Muscle of leg (tissue), 16 donors: ENCODE data around the gene HESX1. TPM values are rescaled to one million over a fixed set of nuclear protein-coding genes. Genes with fewer than 3 reads are reported as not detected.

Experiments
- DNase-seq: peaks from one replicate; pipeline ENCODE4 v3.0.0; 2013
- H3K27ac ChIP-seq: one replicate; pipeline ENCODE4 v1.5.1; 2013; ENCODE audit warnings: mild to moderate bottlenecking, low read length, control low read depth
- H3K27me3 ChIP-seq: one replicate; pipeline ENCODE4 v1.6.1; 2013; ENCODE audit warnings: low read length; ENCODE audit not compliant: control insufficient read depth, insufficient read depth
- H3K36me3 ChIP-seq: one replicate; pipeline ENCODE4 v1.6.1; 2013; ENCODE audit warnings: low read length; ENCODE audit not compliant: control insufficient read depth, insufficient read depth
- H3K4me1 ChIP-seq: one replicate; pipeline ENCODE4 v1.6.1; 2013; ENCODE audit warnings: low read length; ENCODE audit not compliant: control insufficient read depth, insufficient read depth
- H3K4me3 ChIP-seq: one replicate; pipeline ENCODE4 v1.5.1; 2013; ENCODE audit warnings: low read length, control low read depth
- H3K9me3 ChIP-seq: replicated peaks from 2 replicates; pipeline ENCODE4 v1.6.1; 2013; ENCODE audit warnings: low read depth, low read length; ENCODE audit not compliant: control insufficient read depth
- WGBS: methylation state at CpG from one replicate; pipeline ENCODE4 v1.1.5; 2013; ENCODE audit warnings: missing lambda C conversion rate; ENCODE audit not compliant: insufficient coverage; 5-methylcytosine and 5-hydroxymethylcytosine counted together
- long read RNA-seq, 11 donors: transcript quantifications; one replicate each; lab custom pipeline, GENCODE V29; 2026
- polyA plus RNA-seq, 8 donors: library from polyadenylated mRNA; unstranded; fragments of 120-200 nt; gene quantifications; one replicate each; pipeline versions ENCODE4 v1.2.1 to v1.2.3, GENCODE V29; 2013; ENCODE audit warnings: inconsistent platforms in 1 of 8, low replicate concordance in 1 of 8; ENCODE audit not compliant: insufficient read length in 8 of 8, insufficient read depth in 1 of 8
- total RNA-seq: library from RNA; stranded (reverse); fragments of 120-200 nt; gene quantifications from one replicate; pipeline ENCODE4 v1.2.4, GENCODE V29; 2013

Gene HESX1
- total RNA-seq = 1.4 TPM
- 1 to 10 TPM in 7 of 8 donors, under 1 TPM in 1; 0.84 to 2.4 (median 1.5) TPM for polyA plus RNA-seq
- long read RNA-seq, donor 1 = 0 reads
- long read RNA-seq, donor 2 = 0 reads
- long read RNA-seq, donor 3 = 0 reads
- long read RNA-seq, donor 4 = 0 reads
- long read RNA-seq, donor 5, partial matches to known transcripts = 159 of 209 reads
- long read RNA-seq, donor 5, other reads (novel, unspliced or antisense) = 50 of 209 reads
- long read RNA-seq, donor 6 = 0 reads
- long read RNA-seq, donor 7 = 0 reads
- long read RNA-seq, donor 8 = 0 reads
- long read RNA-seq, donor 9 = 0 reads
- long read RNA-seq, donor 10 = 0 reads
- long read RNA-seq, donor 11, partial matches to known transcripts = 46 of 46 reads
- long read RNA-seq, donor 11, other reads (novel, unspliced or antisense) = 0 of 46 reads

DNA sequence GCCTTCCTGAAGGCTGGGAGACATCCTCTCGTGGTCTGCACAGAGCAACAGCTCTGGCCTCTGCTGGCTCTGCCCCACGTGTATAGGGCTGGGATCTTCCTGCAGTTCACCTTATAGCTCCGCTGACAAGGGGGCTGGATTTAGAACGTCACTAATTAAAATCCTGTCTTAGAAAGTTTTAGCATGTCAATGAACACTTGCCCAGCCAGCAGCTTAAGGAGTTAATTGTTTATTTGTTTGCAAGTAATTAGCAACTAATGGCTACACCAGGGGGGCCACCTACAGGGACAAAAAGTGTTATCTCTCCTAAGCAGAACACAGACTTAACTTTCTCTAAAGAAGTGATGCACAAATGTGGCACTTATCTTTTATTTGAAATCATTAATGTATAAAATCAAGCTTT lies at the start of gene HESX1:
TSS of gene HESX1 (minus strand) at position 84 of the 403 bp plus-strand sequence. CDS start at position 24, 60 bp downstream.
- Histone ChIP-seq H3K36me3 (no peaks in the 10 kb centered on the region), H3K27me3 (no peaks in the 10 kb centered on the region), H3K9me3 (no peaks in the 10 kb centered on the region), H3K27ac (no peak within 1 kb of the TSS), H3K4me3 (no peak within 1 kb of the TSS), H3K4me1 (no peaks in the 10 kb centered on the region)
- 20% methylated on average over 1 of the region's 4 CpGs for WGBS
- DNase-seq = no peak

DNA sequence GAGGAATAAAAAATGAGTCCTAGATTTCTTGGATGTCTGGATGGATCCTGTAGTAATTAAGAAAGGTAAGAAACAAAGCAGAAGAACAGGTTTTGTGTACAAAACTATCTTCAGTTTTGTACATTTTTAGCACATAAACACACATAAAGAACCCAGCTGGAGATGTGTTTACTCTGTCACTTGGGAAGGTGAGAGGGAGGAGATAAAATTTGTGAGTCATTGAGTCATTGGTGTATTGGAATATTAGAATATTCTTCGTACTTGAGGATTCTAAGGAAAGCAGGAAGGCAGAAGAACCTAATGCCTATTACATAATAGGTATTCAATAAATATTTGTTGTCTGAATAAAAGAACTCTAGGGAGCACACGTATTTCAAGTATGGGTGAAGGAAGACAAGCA lies 45.2 kb upstream of the HESX1 start:
- no peak for DNase-seq
- H3K27me3 ChIP-seq = no peaks in the 10 kb centered on the region
- H3K4me1 ChIP-seq = no peaks in the 10 kb centered on the region
- H3K27ac ChIP-seq = no peak overlapping the region
- H3K9me3 ChIP-seq = no peaks in the 10 kb centered on the region
- peaks cover 45% of the 10 kb centered on the region for H3K36me3 ChIP-seq
- no peak overlapping the region for H3K4me3 ChIP-seq
- no CpG with 5 or more reads among the region's 2 CpGs for WGBS

DNA sequence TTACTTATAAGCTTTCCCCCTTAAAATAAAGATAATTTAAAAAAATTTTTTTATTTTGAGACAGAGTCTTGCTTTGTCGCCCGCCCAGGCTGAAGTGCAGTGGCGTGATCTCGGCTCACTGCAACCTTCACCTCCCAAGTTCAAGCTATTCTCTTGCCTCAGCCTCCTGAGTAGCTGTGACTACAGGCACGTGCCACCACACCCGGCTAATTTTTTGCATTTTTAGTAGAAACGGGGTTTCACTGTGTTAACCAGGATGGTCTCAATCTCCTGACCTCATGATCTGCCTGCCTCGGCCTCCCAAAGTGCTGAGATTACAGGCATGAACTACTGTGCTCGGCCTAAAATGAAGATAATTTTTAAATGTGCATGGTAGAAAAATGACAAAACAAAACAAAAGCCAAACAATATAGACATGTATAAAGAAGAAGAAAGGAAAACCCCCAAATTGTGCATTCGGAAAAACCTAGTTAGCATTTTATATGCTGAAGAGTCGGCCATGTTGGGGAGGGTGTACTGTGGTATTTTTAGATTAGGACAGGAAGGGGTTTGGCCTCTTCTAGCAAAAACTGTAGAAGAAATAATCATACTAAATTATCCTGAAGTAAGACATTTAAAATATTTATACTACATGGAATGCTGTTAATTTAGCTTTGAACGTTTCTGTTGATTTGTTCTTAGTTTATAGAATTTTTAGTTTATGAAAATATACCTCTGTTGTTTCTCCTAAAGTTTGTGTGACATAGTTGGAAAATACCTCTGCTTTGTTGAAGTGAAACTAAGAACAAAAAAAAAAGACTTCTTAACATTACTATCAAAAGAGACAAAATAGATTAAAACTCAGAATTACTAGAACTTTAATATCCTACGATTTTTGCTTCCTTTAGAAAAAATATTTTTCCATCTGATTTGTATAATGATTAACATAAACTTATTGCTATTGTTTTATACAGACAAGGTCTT lies 35.1 kb upstream of the HESX1 start:
- no peaks in the 10 kb centered on the region for H3K9me3 ChIP-seq
- no peaks in the 10 kb centered on the region for H3K4me1 ChIP-seq
- H3K27me3 ChIP-seq = no peaks in the 10 kb centered on the region
- WGBS = 94% methylated on average over 5 of the region's 13 CpGs
- no peak overlapping the region for H3K27ac ChIP-seq
- no peak for DNase-seq
- peaks cover 12% of the 10 kb centered on the region for H3K36me3 ChIP-seq
- no peak overlapping the region for H3K4me3 ChIP-seq

DNA sequence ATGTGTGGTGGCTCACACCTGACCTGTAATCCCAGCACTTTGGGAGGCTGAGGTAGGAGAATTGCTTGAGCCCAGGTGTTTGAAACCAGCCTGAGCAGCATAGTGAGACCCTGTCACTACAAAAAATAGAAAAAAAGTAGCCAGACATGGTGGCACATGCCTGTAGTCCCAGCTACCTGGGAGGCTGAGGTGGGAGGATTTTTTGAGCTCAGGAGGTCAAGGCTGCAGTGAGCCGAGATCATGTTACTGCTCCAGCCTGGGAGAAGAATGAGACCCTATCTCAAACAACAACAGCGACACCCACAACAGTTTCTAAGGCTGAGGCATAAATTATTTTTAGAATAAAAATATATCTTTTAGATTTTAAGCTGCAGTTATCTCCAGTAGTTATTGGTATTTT lies 34.0 kb upstream of the HESX1 start:
- WGBS = no CpG with 5 or more reads among the region's 2 CpGs
- H3K4me3 ChIP-seq = no peak overlapping the region
- no peaks in the 10 kb centered on the region for H3K9me3 ChIP-seq
- peaks cover 8% of the 10 kb centered on the region for H3K36me3 ChIP-seq
- peaks cover 2% of the 10 kb centered on the region for H3K4me1 ChIP-seq
- H3K27ac ChIP-seq = no peak overlapping the region
- no peak for DNase-seq
- no peaks in the 10 kb centered on the region for H3K27me3 ChIP-seq

DNA sequence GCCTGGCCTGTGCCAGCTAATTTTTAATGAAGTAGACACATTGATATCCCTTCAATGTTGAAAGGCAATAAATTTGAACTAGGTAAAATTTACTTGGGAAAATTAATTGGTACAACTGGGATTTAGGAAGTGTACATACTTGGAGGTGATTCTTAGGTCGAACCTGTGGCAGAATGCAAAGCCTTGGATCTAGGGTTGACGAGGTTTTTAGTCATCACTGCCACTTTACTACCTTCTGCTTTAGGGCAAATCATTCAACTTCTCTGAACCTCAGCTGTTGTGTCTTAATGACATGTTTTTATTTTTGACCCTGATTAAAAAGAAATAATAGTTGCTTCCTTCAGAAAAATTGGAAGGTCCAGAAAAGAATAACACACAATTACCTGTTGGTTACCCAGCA lies 30.2 kb upstream of the HESX1 start:
- H3K4me1 ChIP-seq = peaks cover 6% of the 10 kb centered on the region
- no CpG with 5 or more reads among the region's 2 CpGs for WGBS
- no peak for DNase-seq
- H3K9me3 ChIP-seq = no peaks in the 10 kb centered on the region
- peaks cover 3% of the 10 kb centered on the region for H3K36me3 ChIP-seq
- no peak overlapping the region for H3K27ac ChIP-seq
- H3K27me3 ChIP-seq = no peaks in the 10 kb centered on the region
- no peak overlapping the region for H3K4me3 ChIP-seq

DNA sequence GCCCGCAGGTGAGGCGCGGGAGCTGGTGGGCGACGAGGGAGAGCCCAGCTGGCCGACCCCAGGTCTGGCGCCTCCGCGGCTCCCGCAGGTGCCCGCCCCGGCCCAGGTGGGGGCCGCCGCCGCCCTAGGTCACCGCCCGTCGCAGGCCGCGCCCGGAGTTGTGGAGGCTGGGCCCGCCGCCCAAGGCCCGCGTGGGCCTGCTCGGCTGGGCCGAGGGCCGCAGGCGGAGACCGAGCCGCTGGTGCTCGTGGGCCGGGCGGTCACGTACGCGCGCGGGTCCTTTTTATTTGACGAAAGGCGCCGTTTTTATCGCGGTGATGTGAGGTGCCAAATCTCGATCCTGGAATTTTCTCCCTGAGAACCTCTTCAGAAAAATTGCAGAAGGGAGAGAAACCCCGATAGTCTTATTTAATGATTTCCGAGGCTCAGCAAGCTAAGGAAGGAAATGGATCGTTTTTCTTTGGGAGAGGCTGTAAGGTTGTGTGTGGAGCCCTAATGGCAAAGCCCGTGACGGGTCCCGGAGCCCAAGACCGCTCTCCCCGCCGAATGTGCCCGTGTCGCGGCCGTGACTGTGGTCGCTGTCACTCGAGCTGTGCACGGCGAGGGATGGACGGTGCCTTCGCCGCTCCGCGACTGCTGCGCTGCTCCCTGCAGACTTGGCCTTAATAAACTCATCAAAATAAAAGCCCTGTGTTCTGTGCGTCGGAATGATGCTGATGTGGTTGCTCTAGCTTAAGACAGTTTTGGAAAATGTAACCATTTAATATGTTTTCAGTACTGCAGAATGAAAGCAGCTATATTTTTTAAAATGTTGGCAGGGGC lies 28.4 kb upstream of the HESX1 start:
- peak; percentile 89 for DNase-seq
- Histone ChIP-seq H3K9me3 (no peaks in the 10 kb centered on the region), H3K36me3 (peaks cover 3% of the 10 kb centered on the region), H3K27me3 (no peaks in the 10 kb centered on the region), H3K4me1 (peaks cover 6% of the 10 kb centered on the region), H3K27ac (peak overlapping the region; percentile 98), H3K4me3 (peak overlapping the region; percentile 91)
- under 1% methylated on average over 66 of the region's 70 CpGs for WGBS

DNA sequence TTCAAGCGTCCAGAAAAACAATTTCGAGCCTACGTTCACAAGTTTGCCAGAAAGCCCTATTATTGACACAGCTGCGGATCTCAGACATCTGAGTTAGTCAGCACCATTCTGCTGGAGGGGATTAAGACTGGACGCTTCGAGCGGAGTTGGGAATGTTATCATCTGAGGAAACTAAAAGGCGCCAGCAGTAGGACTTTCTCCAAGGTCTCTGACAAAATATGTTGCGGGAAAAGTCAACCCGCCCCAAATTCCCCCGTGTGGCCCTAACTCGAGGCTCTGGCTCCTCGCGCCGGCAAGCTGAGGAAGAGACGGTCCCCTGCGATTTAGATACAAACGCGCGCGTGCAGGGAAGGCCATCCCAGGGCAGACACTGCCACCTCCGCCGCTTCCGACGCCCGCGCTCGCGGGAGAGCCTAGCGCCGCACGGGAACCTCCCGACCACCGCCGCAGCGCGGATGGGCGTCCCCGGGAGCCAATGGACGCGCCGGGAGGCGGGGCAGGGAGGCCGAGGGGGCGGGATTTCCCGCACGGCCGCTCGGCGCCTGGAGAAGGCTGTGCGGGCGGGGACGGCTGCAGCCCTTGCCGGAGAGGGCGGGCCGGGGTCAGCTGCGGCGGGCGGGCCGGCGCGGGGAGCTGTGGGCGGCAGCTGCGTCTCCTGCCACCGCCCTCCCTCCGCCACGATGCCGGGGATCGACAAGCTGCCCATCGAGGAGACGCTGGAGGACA lies 27.6 kb upstream of the HESX1 start, which contains the start of gene APPL1:
TSS of gene APPL1 (plus strand) at position 526 of the 726 bp plus-strand sequence. CDS start at position 681, 155 bp downstream.
- peak; percentile 98 for DNase-seq
- H3K27me3 ChIP-seq = no peaks in the 10 kb centered on the region
- H3K4me3 ChIP-seq = peak within 1 kb of the TSS; percentile 91
- no peaks in the 10 kb centered on the region for H3K9me3 ChIP-seq
- H3K27ac ChIP-seq = peak within 1 kb of the TSS; percentile 98
- under 1% methylated on average over 68 of the region's 71 CpGs for WGBS
- peaks cover 3% of the 10 kb centered on the region for H3K36me3 ChIP-seq
- peaks cover 6% of the 10 kb centered on the region for H3K4me1 ChIP-seq

DNA sequence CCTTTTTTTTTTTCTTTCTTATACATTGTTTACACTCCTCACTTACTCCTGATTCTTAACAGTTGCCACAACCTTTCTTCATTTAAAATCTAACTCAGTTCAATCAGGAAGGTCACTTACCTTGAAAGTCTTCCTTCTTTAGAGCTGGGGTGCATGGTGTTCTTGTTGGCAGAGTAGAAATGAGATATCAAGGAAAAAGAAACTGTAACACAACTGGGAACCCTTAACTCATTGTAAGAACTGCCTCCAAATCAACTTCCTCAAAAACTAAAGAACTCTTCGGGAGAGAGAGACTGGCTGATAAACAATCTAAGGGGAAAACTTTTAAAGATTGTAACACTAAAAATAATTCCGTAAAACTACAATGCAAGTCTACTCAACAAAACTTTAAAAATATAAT lies 26.4 kb upstream of the HESX1 start:
- no peak for DNase-seq
- Histone ChIP-seq H3K9me3 (no peaks in the 10 kb centered on the region), H3K27me3 (no peaks in the 10 kb centered on the region), H3K27ac (no peak overlapping the region), H3K4me1 (peaks cover 6% of the 10 kb centered on the region), H3K36me3 (no peaks in the 10 kb centered on the region), H3K4me3 (no peak overlapping the region)
- no CpG with 5 or more reads among the region's 2 CpGs for WGBS

DNA sequence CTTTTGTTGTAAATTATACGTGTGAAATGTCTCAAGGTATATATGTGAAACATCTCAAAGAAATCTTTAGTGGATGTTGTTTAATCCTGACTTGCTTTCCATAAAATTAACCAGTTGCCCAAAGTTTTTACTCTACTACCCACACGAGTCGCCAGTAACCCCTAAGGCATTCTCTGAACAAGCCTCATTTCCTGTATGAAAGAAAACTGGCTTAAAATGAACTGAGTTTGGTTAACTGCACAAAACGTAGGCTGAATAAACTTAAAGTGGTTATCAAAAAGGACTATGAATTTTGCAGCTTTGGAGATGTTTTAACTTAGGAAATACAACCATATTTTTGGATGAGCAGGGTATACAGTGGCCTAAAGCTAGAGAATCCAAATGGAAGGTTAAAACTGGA lies 25.1 kb upstream of the HESX1 start:
- Histone ChIP-seq H3K4me3 (no peak overlapping the region), H3K9me3 (no peaks in the 10 kb centered on the region), H3K27me3 (no peaks in the 10 kb centered on the region), H3K4me1 (peaks cover 6% of the 10 kb centered on the region), H3K27ac (no peak overlapping the region), H3K36me3 (no peaks in the 10 kb centered on the region)
- WGBS = no CpG with 5 or more reads among the region's 4 CpGs
- DNase-seq = no peak
